GM19240 (cell line): Measurements from ENCODE around the gene CBX7.

ENCODE experiments used
- DNase-seq: peaks from one replicate; pipeline ENCODE4 v3.0.0; 2011; ENCODE audit warnings: low spot score; ENCODE audit not compliant: insufficient read length

The CBX7 gene

DNA sequence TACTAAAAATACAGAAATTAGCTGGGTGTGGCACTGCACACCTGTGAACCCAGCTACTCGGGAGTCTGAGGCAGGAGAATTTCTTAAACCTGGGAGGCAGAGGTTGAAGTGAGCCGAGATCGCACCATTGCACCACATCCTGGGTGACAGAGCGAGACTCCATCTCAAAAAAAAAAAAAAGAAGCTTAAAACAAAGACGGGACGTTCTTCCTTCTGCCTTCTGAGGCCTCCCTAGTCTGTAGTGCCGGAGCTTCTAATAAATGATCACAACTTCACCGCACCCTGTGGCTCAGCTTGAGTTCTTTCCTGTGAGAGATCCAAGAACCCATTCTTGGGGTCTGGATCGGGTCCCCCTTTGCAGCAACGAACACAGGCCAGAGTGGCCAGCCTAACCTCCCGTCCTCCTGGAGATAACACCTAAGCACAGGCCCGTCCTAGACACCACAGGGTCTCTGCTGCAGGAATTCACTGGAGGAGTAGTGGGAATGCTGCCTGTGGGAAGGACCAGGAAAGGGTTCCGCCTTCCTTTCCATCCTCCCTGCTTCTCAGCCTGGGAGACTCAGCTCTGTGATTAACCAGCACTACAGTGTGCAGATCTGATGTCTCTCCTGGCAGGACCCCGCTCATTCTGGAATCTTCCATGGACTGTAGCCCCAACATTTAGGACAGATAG, 57.6 kb downstream of the CBX7 start:
- no peak for DNase-seq

DNA sequence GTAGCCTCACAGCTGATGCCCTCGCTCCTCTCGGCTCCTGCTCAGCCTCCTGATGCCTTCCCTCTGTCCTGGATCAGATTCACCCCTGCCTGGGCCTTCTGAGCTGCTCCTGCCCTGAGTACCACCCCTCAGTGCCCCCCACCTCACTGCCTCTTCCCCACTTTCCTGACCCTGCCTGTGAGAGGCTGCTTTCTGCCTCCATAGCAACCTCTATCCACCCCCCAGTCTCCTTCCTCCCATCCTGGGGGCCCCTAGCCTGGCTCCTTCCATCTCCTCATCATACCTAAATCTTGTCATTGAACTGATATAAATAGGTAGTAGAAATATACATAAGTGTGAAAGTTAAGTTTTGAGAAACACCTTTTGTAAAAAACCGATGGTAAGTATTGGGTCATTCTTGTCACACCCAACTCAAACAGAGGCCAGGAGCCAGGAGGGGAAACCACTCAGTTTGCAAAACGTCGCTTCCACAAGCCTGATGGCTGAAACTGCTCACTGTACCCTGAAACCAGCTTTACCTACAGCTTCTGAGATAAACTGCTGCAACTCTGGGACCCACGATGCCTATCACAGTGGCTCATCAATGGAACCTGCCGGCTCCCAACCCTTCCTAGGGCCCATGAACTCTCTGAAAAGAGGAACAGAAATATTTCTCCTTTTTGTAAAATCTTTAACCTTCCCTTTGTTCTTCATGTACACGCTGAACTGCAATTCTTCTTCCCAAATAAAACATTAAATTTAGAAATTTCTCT, 60.2 kb downstream of the CBX7 start:
- no peak for DNase-seq

- no peak for DNase-seq
Observed at GRCh38 chr22:39091126-39092081, 61.1 kb downstream of the CBX7 start.

DNA sequence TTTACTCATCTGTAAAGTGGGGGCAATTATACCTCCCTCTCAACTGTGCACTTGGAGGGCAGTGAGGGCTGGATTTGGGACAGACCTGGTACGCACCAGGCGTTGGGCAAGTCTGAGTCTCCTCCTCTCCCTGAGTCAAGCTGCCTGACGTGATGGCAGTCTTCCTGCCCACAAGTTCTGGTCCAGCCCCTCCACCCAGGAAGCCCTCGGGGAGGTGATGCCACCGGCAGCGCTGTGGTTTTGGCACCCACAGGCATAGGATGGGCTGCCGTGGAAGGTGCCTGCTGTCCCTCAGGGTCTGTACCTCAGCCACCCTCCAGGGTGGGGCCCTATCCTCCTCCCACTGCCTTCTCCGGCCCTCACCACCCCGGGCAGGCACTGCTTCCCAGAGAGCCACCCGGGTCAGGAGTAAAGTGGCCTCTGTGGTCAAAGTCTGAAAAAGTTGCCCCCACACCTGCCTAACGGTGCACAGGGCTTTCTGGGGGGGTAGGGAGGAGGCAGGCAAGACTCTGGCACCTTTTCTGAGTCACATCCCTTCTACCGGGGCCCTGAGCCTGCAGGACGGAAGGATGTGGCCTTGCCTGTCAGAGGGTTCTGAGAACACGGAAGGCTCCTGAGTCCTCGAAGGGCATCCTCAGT, 61.9 kb downstream of the CBX7 start:
- DNase-seq: no peak

- DNase-seq: no peak
Observed at GRCh38 chr22:39089928-39090327, 62.6 kb downstream of the CBX7 start.

DNA sequence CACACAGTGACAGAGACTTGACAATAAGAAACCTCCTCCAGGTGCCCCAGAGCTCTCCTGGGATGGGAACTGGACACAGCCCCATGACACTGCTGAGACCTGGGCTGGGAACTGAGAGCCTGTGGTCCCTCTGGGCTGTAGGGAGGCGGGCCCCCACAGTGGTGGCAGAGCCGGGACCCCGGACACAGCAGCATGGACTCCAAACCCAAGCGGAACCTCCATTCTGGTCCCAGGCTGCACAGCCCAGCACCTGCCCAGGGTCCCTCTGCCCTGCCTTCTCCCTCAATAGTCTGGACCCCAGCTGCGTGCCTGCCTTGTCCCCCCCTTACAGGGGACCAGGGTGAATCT, 63.8 kb downstream of the CBX7 start:
- DNase-seq: no peak

- DNase-seq: no peak
Observed at GRCh38 chr22:39087881-39088684, 64.4 kb downstream of the CBX7 start.

- DNase-seq: no peak
Observed at GRCh38 chr22:39087098-39087497, 65.4 kb downstream of the CBX7 start.

DNA sequence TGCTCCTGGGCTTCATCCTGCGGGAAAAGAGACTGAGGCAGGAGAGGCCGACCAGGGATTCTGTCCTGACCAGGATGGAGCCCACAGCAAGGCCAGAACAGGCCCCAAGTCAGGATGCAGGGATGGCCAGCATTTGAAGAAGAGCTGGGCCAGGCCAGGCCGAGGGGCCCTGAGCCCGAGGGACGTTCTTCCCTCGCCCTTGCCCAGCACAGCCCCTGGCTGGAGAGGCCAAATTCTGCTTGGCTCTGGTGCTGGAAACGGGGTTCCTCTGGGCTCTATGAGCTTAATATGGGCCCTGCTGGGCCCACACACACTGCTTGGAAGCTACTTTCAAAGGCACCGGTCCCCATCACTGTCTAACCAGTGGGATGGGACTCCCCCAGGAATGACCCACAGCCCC, 67.8 kb downstream of the CBX7 start:
- no peak for DNase-seq

DNA sequence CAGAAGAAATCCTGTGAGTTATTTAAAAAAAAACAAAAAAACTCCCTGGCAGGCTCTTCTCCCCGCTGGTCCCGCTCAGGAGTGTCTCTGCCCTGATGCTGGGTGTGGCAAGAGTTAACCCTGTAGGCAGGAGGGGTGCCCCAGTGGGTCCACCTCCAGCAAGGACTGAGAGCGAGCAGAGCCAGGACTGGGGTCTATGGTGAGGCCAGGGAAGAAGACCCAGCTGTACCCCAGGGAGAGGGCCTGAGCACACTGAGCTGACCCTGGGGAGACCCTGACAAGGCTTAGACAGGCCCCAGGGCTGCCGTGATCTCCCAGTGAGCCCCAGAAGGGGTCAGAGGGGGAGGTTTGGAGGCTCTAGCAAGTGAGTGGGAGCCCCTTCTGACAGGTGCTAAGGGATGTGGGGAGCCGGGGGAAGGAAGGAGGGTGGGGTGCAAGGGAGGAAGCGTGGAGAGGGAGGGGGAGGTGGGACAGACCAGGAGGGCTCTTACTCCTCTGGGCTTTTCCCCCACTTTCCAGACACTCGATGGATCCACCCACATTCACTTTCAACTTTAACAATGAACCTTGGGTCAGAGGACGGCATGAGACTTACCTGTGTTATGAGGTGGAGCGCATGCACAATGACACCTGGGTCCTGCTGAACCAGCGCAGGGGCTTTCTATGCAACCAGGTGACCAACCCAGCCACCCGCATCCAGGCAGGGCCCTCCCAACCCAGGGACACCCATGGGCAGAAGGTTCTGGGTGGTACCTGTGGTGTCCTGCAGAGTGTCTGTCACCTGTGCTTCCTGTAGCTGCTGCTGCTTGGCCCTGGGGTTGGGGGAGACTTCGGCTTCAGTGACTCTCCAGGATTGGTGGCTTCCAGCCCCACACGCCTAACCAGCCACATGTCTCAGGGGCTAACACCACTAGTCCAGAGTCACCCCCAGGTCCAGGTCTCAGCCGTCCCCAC, 69.0 kb downstream of the CBX7 start:
- DNase-seq: no peak

DNA sequence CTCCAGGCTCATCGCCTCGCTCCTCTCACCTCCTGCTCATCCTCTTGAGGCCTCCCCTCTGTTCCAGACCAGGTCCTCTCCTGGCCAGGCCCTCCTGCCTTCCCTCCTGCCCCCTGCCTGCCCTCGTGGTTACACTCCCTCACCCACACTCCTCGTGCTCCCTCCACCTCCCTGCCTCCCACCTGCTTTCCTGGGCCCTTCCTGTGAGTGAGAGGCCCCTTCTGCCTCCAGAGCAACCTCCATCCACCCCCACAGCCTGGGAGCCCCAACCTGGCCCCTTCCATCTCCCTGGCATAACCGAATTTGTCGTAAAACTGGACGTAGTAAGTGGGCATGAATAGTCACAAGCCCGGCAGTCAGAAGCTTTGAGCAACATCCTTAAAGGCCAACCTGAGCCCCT, 70.9 kb downstream of the CBX7 start:
- no peak for DNase-seq

GRCh38 chr22:39081016-39081415, 71.5 kb downstream of the CBX7 start:
- DNase-seq: no peak
